Left ventricle myocardium superior (tissue), 1 donor: ENCODE results near the gene ORM1. TPM values are rescaled to one million over a fixed set of nuclear protein-coding genes. Genes with fewer than 3 reads are reported as not detected.
"Not testable (repeated sequence)": the region's sequence is repeated elsewhere in the genome, so short reads cannot be mapped to it uniquely, and the experiment has no call there.

Source experiments
- ATAC-seq: fragments of 200-7000 bp; cut with Tn5 transposase; one replicate; pipeline ENCODE4 v1.9.1; 2020; ENCODE audit warnings: mild to moderate bottlenecking, moderate library complexity
- DNase-seq: peaks from one replicate; pipeline ENCODE4 v3.0.0-alpha.2; 2020
- intact Hi-C: fragments of 100-400 bp; cut with micrococcal nuclease; formaldehyde crosslinking; loops from one replicate; pipeline ENCODE4 v1.11.0; 2022
- long read RNA-seq: library from polyadenylated mRNA; unstranded; transcript quantifications from one replicate; pipeline ENCODE4 v2.0.0, GENCODE V29; 2021
- total RNA-seq: library from RNA; stranded (reverse); fragmentation: NEBNext Ultra II Directional; extraction: Animal tissue kit (Norgen Biotek cat#: 25700); gene quantifications from one replicate; pipeline ENCODE4 v1.2.1, GENCODE V29; 2021
- donor health status: DM: no; HTN: yes; CAD: no; lungs with severe emphysema.

Gene ORM1
- not detected for total RNA-seq
- long read RNA-seq, partial matches to known transcripts, result 0 of 1 reads
- long read RNA-seq, other reads (novel, unspliced or antisense), result 0 of 1 reads

DNA sequence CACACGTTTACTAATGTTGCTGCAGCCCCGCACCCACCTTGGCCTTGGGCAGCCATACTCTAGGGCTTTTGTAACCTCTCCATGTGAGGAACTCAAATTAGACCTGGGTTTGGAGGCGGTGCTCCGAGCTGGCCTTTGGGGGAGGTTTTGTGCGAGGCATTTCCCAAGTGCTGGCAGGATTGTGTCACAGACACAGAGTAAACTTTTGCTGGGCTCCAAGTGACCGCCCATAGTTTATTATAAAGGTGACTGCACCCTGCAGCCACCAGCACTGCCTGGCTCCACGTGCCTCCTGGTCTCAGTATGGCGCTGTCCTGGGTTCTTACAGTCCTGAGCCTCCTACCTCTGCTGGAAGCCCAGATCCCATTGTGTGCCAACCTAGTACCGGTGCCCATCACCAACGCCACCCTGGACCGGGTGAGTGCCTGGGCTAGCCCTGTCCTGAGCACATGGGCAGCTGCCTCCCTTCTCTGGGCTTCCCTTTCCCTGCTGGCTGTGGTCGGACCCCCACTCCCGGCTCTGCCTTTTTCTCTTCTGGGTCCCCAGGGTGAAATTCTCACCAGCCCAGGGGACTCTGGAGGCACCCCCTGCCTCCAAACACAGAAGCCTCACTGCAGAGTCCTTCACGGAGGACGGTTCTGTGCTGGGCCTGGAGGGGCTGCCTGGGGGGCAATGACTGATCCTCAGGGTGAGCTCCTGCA is at the start of gene ORM1:
Gene ORM1, plus strand, starts transcription at position 268 of the 701 bp plus-strand sequence. Its CDS starts 36 bp downstream, at position 304.
- DNase-seq, intact Hi-C loops, ATAC-seq: not testable (repeated sequence)

DNA sequence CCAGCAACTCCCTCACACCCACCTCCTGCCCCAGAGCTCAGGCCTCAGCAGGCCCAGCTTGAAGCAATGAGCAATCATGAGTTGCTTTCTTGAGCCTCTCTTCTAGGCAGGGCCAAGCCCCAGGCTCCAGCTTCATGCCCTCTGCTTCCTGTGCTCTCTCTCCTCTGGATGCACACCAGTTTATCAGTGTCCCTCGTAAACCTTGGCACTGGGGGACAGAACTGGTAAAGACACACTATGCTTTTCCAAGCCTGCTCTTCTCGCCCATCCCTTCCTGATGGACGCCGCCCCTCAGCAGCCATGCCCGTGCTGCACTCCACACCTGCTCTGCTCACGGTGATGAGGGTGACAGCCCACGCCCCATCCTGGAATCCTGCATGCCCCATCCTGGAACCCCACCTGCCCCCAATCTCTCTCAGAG is 49.4 kb upstream of the ORM1 start:
- peak; percentile 8 for DNase-seq
- intact Hi-C loops, result loop anchor here (10.0 kb wide), 1 partner anchor 119 kb away; the partner anchor contains the start of gene COL27A1
- ATAC-seq, result no peak

DNA sequence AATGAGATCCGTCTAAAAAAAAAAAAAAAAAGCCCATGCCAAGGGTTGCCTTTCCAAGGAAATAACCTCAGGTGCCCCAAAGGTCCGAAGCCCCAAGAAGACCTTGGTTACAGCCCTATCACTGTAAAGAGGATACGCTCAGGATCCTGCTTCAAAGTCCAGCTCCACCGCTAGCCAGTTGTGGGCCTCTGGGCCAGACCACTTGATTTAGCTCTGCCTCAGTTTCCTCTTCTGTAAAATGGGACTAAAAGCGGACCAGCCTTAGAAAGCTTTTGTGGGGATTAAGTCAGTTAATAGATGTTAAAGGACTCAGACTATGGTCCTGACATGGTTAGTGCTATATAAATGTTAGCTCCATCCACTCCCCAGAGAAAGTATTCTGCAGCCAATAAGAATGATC is 48.7 kb upstream of the ORM1 start:
- DNase-seq (no peak), ATAC-seq (no peak)
- intact Hi-C loops, result loop anchor here (10.0 kb wide), 1 partner anchor 119 kb away; the partner anchor contains the start of gene COL27A1

DNA sequence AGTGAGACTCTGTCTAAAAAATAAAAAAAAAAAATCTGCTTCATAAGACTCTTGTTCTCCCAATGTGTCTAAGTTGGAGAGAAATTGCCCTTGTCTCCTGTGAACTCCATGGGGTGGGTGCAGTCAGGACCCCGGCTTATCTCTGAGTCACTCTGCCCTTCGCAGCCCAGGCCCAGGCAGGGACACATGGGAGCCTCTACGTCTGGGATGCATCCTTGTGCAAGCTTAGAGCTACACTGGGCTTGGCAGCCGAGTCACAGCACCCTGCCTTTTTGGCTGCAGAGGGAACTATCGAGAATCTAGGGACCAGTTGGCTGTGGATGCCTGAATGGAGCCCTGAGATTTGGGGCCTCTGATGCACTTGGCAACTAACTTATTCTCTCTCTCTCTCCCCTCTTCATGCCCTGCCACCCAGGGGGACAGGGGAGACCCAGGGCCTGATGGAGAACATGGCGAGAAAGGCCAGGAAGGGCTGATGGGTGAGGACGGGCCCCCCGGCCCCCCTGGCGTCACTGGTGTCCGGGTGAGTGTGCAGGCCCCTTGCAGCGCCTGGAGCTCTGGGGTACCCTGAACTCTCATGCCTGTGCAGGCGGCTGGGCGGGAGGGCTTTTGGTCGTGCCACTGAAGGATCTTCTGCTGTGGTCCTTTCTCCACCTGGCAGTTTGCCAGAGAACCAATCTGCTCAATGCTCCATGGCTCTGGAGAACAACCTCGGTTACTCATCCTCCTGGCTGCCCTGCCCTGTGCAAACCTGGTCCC is 47.5 kb upstream of the ORM1 start:
- ATAC-seq (no peak), DNase-seq (peak; percentile 25)
- intact Hi-C loops, result loop anchor here (10.0 kb wide), 1 partner anchor 121 kb away; the partner anchor contains the start of gene COL27A1

DNA sequence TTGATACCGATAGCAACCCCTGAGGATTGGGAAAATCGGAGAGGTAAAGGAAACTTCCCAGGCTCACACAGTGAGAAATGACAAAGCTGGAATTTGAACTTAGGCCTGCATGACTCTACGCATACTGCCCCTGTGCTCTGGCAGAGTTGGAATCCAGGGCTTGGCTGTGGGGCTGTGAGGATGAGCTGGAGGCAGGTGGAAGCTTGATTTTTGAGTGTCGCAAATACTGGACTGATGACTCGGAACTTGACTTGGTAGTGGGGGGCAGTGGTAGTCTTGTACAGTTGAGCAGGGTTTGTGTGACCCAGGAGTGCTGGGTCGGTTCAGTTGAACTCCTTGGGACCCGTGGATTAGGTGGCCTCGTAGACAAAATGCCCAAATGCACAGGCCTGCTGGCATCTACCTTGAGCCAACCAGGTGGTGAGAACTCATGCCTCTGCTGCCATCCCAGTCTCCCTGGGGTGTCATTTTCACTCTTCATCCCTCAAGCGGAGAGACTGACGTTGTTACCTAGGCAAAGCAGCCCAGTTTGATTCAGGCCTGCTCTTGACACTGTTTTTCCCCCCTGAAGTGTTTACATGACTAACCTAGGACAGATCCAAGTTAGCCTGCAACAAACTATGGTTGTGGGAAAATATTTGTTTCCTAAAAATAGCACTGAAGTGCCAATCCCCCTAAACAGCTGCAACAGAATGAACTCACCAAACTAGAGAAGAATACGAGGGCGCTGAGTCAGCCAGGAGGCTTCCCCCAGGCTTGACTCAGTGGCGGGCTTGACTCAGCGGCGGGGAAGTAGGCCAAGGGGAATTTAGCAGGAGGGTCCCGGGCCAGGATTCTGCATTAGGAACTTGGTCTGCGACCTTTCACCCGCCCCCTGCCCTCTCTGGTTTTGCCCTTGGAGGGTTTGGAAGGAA is 45.7 kb upstream of the ORM1 start:
- intact Hi-C loops, result loop anchor here (10.0 kb wide), 1 partner anchor 122 kb away; the partner anchor contains the start of gene COL27A1
- DNase-seq (peak; percentile 8), ATAC-seq (no peak)

DNA sequence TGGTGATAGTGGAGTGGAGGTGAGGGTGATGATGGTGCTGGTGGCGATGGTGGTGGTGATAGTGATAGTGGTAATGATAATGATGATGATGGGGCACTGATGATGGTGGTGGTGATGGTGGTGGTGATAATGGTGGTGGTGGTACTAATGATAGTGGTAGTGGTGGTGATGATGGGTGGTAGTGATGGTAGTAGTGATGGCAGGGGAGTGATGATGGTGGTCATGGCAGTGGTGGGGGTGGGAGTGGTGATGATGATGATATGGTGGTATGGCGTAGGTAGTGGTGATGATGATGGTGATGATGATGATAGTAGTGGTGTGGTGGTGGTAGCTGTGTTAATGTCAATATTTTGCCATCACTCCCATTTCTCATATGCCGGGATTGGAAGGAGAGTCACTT is 44.5 kb upstream of the ORM1 start:
- no peak for ATAC-seq
- no peak for DNase-seq
- intact Hi-C loops, result loop anchor here (10.0 kb wide), 1 partner anchor 124 kb away; the partner anchor contains the start of gene COL27A1

DNA sequence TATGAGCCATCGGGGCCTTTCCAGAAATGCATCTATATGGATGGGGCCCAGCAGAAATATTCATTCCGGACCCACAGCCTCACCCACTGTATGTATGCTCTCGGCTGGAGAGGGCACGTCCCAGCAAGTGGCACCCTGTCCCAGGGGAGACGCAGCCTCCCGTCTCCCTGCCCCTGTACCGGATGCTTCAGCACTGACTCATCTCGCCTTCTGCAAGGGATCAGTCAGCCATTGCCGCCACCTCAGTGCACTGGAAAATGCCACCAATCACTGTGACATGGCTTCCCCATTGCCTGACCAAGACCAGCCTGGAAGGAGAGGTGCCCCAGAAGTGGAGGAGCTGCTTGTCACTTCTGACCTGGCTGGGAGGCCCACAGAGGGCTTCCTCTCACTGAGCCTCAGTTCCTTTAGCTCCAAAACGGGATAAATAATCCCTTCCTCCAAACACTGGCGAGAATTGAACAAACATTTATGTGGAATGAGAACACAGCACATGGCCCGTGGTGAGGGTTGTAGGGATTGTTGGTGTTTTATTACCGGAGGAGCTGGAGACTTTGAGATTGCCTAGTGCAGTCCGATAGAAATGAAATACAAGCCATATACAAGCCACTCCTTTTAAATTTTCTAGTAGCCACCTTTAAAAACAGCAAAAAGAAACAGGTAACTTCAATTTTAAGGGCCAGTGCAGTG is 43.9 kb upstream of the ORM1 start:
- peak; percentile 32 for DNase-seq
- intact Hi-C loops, result loop anchor here (10.0 kb wide), 1 partner anchor 124 kb away; the partner anchor contains the start of gene COL27A1
- ATAC-seq, result no peak

DNA sequence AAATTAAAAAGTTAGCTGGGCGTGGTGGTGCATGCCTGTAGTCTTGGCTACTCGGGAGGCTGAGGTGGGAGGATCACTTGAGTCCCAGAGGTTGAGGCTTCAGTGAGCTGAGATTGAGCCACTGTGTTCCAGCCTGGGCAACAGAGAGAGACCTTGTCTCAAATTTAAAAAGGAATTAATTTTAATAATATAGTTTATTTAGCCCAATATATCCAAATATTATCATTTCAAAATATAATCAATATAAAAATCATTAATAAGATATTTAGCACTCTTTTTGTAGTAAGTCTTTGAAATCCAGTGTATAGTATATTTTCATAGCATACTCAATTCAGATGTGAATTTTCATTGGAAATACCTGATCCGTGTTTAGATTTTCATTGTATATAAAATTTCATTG is 43.2 kb upstream of the ORM1 start:
- intact Hi-C loops, result loop anchor here (10.0 kb wide), 1 partner anchor 125 kb away; the partner anchor contains the start of gene COL27A1
- DNase-seq (no peak), ATAC-seq (no peak)

DNA sequence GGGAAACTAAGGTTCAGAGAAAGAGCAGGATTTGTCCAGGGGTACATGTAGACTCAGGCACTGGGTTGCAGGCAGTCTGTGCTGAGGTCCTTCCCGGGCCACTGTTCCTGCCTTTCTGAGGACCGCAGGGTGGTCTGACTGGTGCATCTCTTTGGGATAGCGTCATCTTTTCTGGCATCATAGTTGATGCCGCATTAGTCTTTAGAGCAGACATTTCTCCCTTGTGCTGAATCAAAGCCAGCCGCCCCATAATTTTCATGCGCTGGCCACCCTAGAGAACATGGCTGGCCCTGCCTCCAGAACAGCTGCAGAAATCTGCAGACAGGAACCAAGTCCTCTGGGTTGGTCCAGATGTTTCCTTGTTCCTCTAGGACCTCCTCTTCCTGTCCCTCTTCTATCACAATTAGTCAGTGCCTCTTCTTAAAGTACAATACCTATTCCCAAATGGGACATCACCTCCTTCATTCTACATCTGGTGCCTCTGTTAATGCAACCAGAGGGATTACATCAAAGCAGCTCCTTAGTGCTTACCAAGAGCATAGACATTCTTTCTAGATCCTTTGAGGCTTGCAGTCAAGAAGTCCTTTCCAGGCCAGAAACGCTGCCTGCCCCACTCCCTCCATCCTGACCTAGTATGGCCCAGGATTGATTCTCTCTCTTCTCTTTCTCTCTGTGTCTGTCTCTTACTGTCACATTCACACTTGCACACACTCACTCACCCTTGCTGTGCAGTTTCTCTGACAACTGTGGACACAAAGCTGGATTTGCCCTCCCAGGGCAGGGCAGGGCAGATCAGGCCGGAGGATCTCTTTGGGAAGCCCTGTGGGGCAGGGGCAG is 42.0 kb upstream of the ORM1 start:
- peak; percentile 53 for DNase-seq
- peak; percentile 86 for ATAC-seq
- intact Hi-C loops, result no loop called here

DNA sequence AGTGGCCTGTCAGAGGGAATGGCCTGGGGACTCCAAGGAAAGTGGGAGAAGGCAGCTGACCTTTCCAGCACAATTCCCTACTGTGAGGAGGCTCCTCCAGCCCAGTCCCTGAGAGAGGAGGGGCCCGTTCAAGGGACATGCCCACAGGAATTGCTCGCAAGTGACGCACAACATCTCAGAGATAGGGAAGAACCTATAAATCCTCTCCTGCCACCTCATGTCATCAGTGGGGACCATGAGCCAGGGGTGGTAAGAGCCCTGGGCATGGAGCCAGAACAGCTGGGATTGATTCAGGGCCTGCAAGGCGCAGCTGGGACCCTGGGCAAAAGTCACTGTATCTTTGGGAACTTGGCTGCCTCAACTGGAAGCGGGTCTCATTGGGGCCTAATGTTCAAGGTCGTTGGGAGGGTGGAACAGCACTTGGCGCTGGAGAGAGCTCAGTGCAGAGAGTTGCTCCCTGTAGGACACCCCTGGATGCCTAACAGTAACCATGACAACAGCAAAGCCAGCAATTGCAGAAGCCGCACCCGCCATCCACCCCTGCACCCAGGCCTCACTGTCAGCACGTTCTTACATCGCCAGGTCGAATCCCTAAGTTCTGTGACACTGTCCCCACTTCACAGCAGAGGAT is 41.3 kb upstream of the ORM1 start:
- ATAC-seq (peak; percentile 80), DNase-seq (peak; percentile 79)
- intact Hi-C loops, result no loop called here

DNA sequence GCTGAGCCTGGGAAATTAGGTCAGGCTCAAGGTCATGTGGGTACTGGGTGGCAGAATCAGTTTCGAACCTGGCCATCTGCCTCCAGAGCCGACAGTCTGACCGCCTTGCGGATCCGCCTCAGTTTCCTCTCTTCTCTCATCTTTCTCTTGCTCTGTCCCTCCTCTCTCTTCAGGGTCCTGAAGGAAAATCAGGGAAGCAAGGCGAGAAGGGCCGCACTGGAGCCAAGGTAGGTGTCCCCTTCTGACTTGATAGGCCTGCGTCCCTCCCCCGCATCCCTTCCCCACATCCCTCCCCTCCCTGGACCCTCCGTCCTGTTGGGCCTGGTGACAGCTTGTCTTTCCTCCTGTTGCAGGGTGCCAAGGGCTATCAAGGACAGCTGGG is 40.8 kb upstream of the ORM1 start:
- intact Hi-C loops, result no loop called here
- ATAC-seq (no peak), DNase-seq (no peak)

DNA sequence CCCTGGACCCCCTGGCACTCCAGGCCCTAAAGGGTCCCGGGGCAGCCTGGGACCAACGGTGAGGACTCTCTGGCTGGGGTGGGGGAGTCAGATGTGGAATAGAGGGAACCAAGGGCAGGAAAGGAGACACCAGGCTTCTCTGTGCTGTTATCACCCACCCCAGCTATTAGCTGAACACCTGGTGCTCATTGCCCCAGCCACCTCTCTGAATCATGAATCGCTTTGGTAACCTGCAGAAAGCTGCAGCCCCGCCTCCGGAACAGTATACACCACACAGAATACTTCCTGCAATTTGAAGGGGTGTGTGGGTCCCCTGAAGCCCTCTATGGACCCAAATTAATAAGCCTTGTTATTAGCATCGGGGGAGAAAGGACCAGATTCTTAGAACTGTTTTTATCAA is 40.4 kb upstream of the ORM1 start:
- DNase-seq, result no peak
- intact Hi-C loops, result no loop called here
- no peak for ATAC-seq

DNA sequence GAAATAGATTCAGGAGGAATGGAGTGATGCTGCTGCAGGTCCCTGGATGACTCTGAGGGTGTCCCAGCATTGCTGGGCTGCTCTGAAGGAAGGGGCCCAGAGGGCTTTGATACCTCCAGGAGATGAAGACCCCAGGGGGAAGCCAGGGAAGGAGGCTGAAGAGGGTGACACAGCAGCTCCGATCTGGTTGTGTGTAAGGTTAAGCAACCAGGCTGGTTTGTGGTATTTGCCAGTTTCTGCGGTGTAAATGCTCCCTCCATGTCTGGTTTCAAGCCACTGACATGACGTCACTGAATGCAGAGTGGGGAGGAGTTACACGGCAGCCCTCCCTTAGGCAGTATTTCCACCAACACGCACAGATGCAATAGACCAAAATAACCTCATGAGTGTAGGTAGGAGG is 40.0 kb upstream of the ORM1 start:
- intact Hi-C loops, result no loop called here
- DNase-seq, result no peak
- ATAC-seq, result no peak

DNA sequence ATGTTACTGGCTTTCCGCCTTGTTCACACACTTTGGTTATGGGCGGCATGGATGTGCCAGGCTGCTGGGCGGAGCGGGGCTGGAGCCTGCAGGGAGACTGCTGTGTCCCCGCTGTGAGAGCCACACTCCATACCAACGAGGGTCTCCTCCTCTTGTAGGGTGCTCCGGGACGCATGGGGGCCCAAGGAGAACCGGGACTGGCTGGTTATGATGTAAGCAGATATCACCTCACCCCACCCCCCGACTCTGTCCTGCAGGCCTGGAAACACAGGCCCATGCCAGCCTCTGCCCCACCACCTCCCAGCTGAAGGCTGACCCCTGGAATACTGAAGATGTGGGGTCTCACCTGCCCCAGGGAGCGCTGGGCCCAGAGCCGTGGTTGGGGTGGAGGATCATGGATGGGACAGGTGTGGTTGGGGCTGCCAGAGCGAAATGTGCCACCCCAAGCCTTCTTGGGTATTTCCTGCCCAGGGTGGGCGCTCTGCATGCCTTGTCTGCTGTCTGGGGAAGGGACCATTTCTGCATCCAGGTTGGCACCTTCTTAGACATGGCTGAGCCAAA is 39.3 kb upstream of the ORM1 start:
- intact Hi-C loops, result no loop called here
- DNase-seq (peak; percentile 17), ATAC-seq (no peak)

DNA sequence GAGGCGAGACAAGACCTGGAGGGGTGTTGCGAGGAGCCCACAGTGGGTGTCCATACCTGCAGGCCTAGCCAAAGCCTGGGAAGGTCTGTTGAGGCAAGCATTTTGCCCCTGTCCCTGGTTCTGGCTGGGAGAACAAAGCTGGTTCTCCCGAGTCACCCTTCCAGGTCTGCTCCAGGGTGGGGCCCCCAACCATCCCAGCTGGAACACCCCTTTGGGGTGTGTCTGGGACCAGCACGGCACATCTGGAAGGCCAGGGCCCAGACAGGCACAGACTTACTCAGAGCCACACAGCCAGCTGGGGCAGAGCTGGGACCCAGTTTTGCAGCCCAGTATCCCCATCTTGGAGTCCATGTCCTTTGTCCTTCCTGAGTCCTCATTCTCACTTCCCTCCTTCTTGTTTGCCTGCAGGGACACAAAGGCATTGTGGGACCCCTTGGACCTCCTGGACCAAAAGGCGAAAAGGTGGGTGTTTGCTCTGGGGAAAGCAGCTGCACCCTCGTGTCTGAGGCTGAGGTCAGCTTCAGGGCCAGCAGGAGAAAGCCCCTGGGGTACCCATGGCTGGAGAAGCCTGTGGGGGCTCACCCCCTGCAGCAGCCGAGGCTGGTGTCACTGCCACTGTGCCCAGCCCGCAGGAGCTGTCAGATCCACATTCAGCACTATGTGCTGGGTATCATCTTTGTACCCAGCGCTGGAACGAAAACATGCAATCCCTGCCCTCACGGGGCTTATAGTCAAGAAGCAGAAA is 38.4 kb upstream of the ORM1 start:
- ATAC-seq (no peak), DNase-seq (peak; percentile 14)
- intact Hi-C loops, result no loop called here

DNA sequence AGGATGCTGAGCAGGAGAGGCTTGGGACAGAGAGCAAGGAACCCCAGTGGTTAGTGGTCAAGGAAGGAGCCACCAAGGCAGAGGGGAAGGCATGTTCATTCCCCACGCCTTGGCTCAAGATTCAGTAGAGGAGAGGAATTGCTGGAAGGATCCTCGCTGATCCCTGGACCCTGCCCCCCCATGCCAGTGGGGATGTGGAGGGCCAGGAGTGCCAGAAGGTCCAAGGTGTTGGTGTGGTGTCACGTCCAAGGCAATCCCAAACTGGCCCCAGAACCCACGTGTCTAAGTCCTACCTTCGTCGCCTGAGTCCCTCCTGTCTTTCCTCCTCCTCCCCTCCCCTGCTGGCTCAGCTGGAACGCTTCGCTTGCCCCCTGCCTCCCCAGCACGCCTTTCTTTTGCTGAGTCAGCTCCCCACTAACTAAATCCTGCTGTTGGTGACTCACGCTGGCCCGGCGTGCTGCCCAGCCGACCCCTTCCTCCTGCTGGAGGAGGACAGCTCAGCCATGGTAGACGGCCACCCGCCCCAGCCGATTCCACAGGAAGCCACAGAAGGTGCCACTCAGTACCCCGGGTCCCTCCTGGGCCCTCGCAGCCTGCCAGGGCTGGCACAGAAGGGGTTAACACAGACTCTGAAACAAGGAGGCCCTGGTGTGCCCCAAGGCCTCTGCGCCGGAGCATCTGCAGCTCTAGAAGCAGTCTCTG is 37.6 kb upstream of the ORM1 start:
- ATAC-seq (no peak), DNase-seq (peak; percentile 25)
- intact Hi-C loops, result no loop called here
